SU-DHL-6 (cell line): ENCODE data around the gene RHEX.

ENCODE experiments used
- H2AFZ ChIP-seq: fragments of 200-600 bp; sonication (generic); 2 replicates; pipeline ENCODE4 v1.6.1; 2014; ENCODE audit warnings: low read depth, mild to moderate bottlenecking, moderate library complexity, mixed read lengths, antibody characterized with exemption, low read length; ENCODE audit not compliant: severe bottlenecking
- H3F3A ChIP-seq: fragments of 200-600 bp; shearing (Covaris generic); 2 replicates; pipeline ENCODE4 v1.6.0; 2016; ENCODE audit warnings: antibody characterized with exemption, mild to moderate bottlenecking; ENCODE audit not compliant: insufficient read depth
- H3K27ac ChIP-seq: fragments of 200-600 bp; sonication (generic); 2 replicates; pipeline ENCODE4 v1.5.1; 2016; ENCODE audit warnings: low read depth, mild to moderate bottlenecking, low read length, moderate library complexity, mixed read lengths
- H3K27me3 ChIP-seq: fragments of 200-600 bp; sonication (generic), shearing (Covaris generic); 2 replicates; pipeline ENCODE4 v1.6.0; 2014; ENCODE audit warnings: mild to moderate bottlenecking, low read length
- H3K36me3 ChIP-seq: fragments of 200-600 bp; sonication (generic); 2 replicates; pipeline ENCODE4 v1.6.1; 2014; ENCODE audit warnings: mild to moderate bottlenecking, low read length, mixed read lengths
- H3K4me2 ChIP-seq: fragments of 300-600, 200-600 bp; shearing (Covaris generic), sonication (generic); 2 replicates; pipeline ENCODE4 v1.6.0; 2014; ENCODE audit warnings: low read length, low read depth, mild to moderate bottlenecking; ENCODE audit not compliant: poor library complexity, severe bottlenecking
- H3K4me3 ChIP-seq: fragments of 200-600 bp; sonication (generic); 2 replicates; pipeline ENCODE4 v1.5.1; 2014; ENCODE audit warnings: antibody characterized with exemption, low read length, mild to moderate bottlenecking, mixed read lengths; ENCODE audit not compliant: insufficient read depth, poor library complexity, severe bottlenecking
- H3K79me2 ChIP-seq: fragments of 200-600 bp; sonication (generic); 2 replicates; pipeline ENCODE4 v1.6.1; 2014; ENCODE audit warnings: mild to moderate bottlenecking, low read length, moderate library complexity; ENCODE audit not compliant: insufficient read depth
- H3K9ac ChIP-seq: fragments of 200-600 bp; sonication (generic); 2 replicates; pipeline ENCODE4 v1.7.0; 2014; ENCODE audit warnings: mild to moderate bottlenecking, low read length
- H3K9me2 ChIP-seq: fragments of 200-600 bp; sonication (generic); replicated peaks from 2 replicates; pipeline ENCODE4 v1.6.1; 2014; ENCODE audit warnings: low read length; ENCODE audit not compliant: insufficient read depth
- H3K9me3 ChIP-seq: fragments of 200-600 bp; sonication (generic); 2 replicates; pipeline ENCODE4 v1.6.1; 2014; ENCODE audit warnings: low read length, mixed read lengths; ENCODE audit not compliant: insufficient read depth
- H4K20me1 ChIP-seq: fragments of 200-600 bp; sonication (generic); 2 replicates; pipeline ENCODE4 v1.6.1; 2014; ENCODE audit warnings: low read depth, mild to moderate bottlenecking, antibody characterized with exemption, low read length, moderate library complexity, mixed read lengths
- EZH2phosphoT487 ChIP-seq: fragments of 200-600 bp; sonication (generic), shearing (Covaris generic); conservative IDR thresholded peaks from 2 replicates; pipeline ENCODE4 v1.6.1; 2018; ENCODE audit warnings: mild to moderate bottlenecking, antibody characterized with exemption, low read length, moderate library complexity, mixed read lengths
- TF ChIP-seq, protein P1 (sequence below): fragments of 200-600 bp; sonication (generic); IDR thresholded peaks from one replicate; pipeline ENCODE4 v1.5.1; 2017; ENCODE audit warnings: antibody characterized with exemption, mild to moderate bottlenecking, low read length, moderate library complexity; ENCODE audit not compliant: insufficient read depth, poor library complexity, severe bottlenecking

The RHEX gene

DNA sequence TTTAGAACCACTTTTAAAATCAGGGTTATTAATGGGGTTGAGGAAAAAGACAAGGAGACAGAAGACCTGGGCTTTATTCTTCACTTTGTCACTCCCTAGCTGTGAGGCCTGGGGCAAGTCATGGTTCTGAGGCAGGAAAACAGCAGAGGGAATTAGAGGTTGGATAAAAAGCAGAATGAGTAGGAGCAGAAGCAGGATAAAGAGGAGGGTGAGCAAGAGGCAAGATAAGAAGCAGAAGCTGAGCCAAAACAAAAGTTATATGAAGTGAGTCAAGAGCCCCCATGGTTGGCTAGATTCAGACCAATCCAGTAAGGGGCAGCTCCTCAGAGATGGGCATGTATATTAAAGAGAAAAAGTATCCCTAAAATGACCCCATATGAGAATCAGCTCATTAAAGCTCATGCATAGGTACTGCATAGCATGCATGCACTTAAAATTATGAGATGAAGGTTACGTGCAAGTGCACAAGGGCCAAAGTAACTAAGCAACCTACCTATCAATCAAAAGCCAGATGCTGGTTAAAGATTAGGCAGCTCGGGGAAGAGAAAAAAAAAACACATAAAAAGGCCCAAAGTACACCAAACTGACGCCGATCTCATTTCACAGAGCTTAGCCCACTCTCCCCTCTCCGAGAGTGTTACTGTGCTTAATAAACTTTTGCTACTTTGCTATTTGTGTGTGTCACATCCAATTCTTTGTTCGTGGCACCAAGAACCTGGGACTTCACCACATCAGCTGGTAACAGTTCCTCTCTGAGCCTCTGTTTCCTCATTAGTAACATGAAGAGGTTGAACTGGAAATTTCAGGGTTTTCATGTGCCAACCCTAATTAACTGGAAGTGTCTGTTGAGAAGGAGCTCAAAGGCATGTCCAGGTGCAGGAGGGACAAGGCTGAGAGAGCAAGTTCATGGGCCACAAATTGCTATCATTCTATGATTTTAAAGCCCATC lies 62.0 kb downstream of the RHEX start:
- H3K4me3 ChIP-seq = no peak overlapping the region
- no peak overlapping the region for H3K9ac ChIP-seq
- H3K27ac ChIP-seq = no peak overlapping the region
- no peaks in the 10 kb centered on the region for H3K27me3 ChIP-seq
- no peaks in the 10 kb centered on the region for H3K9me2 ChIP-seq
- no peaks in the 10 kb centered on the region for H4K20me1 ChIP-seq
- no peak for TF ChIP-seq EZH2phosphoT487
- TF ChIP-seq, protein P1, sequence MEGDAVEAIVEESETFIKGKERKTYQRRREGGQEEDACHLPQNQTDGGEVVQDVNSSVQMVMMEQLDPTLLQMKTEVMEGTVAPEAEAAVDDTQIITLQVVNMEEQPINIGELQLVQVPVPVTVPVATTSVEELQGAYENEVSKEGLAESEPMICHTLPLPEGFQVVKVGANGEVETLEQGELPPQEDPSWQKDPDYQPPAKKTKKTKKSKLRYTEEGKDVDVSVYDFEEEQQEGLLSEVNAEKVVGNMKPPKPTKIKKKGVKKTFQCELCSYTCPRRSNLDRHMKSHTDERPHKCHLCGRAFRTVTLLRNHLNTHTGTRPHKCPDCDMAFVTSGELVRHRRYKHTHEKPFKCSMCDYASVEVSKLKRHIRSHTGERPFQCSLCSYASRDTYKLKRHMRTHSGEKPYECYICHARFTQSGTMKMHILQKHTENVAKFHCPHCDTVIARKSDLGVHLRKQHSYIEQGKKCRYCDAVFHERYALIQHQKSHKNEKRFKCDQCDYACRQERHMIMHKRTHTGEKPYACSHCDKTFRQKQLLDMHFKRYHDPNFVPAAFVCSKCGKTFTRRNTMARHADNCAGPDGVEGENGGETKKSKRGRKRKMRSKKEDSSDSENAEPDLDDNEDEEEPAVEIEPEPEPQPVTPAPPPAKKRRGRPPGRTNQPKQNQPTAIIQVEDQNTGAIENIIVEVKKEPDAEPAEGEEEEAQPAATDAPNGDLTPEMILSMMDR = no peak
- H3K36me3 ChIP-seq = no peaks in the 10 kb centered on the region
- H3K4me2 ChIP-seq = no peak overlapping the region
- H3F3A ChIP-seq = no peaks in the 10 kb centered on the region
- no peak overlapping the region for H2AFZ ChIP-seq
- no peaks in the 10 kb centered on the region for H3K79me2 ChIP-seq
- no peaks in the 10 kb centered on the region for H3K9me3 ChIP-seq

DNA sequence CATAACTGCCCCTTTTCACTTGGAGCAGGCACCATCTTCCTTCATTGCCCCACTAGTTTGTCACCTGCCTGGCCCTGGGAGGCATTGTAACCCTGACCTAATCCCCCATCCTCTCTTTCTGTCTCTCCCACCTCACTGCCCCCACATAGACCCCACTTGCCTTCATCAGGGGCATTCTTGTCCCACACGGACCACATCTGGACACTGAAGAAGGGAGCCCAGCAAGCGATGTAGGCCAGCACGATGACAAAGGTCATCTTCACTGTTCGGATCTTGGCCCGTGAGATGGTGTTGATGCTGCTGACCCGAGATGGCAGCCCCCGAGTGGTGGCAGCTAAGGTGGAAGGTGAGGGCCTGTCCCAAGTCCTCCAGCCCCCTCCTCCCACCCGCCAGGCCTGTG lies 62.8 kb downstream of the RHEX start:
- H4K20me1 ChIP-seq = no peaks in the 10 kb centered on the region
- H3K9me3 ChIP-seq = no peaks in the 10 kb centered on the region
- no peak overlapping the region for H3K4me2 ChIP-seq
- no peaks in the 10 kb centered on the region for H3K79me2 ChIP-seq
- H2AFZ ChIP-seq = no peak overlapping the region
- H3K27ac ChIP-seq = no peak overlapping the region
- no peak overlapping the region for H3K4me3 ChIP-seq
- peaks cover 2% of the 10 kb centered on the region; the same call in 1 of the 2 replicates for H3K36me3 ChIP-seq
- H3K27me3 ChIP-seq = no peaks in the 10 kb centered on the region
- H3K9ac ChIP-seq = no peak overlapping the region
- no peak for TF ChIP-seq EZH2phosphoT487
- TF ChIP-seq, protein P1 = no peak
- H3K9me2 ChIP-seq = no peaks in the 10 kb centered on the region
- H3F3A ChIP-seq = no peaks in the 10 kb centered on the region

DNA sequence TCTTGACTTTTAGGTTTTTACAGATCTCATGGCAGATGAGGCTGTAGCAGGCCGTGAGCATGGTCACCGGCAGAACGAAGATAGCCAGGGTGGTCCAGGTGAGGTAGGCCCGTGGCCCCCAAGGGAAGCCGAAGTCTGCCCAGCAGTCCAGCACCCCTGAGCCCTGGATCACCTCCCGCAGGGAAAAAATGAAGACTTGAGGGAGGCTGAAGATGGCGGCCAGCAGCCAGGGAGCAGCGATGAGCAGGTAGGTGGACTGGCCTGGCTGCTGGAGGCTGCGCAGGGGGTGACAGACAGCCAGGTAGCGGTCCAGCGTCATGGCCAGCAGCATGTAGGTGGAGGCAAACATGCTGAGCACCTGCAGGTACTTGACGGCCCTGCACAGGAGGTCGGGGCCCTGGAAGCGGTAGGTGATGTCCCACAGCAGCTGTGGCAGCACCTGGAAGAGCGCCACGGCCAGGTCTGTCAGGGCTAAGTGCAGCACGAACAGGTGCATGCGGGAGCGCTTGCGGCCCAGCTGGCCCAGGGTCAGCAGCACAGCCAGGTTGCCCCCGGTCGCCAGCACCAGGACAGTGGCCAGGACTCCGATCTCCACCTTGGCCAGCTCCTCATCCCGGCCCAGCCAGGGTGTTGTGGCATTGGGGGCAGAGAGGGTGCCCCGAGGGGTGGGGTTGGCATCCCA lies 63.4 kb downstream of the RHEX start:
- H3K4me3 ChIP-seq = no peak overlapping the region

More for the DNA sequence above, 63.4 kb downstream of the RHEX start:
- no peak overlapping the region for H2AFZ ChIP-seq
- no peak overlapping the region for H3K9ac ChIP-seq
- H3K27ac ChIP-seq = no peak overlapping the region
- peaks cover 5% of the 10 kb centered on the region; the same call in 1 of the 2 replicates for H3K36me3 ChIP-seq
- H3F3A ChIP-seq = no peaks in the 10 kb centered on the region
- H3K79me2 ChIP-seq = no peaks in the 10 kb centered on the region
- H4K20me1 ChIP-seq = no peaks in the 10 kb centered on the region
- no peaks in the 10 kb centered on the region for H3K9me3 ChIP-seq
- H3K9me2 ChIP-seq = no peaks in the 10 kb centered on the region
- no peaks in the 10 kb centered on the region for H3K27me3 ChIP-seq
- no peak overlapping the region for H3K4me2 ChIP-seq
- no peak for TF ChIP-seq EZH2phosphoT487
- TF ChIP-seq, protein P1 = no peak
